ENCODE data around the gene ITGA1.

ITGA1 gene

GRCh38 chr5:53008751-53009150 lies 221.0 kb downstream of the ITGA1 start:
- no peak overlapping the region for H3K4me3 ChIP-seq (replicated peaks; ENCODE audit: low read depth, low read length)
- no peak for TF ChIP-seq CTCF (IDR thresholded peaks at IDR 0.05; ENCODE audit: low read length, missing control alignments)
- DNase-seq (ENCODE audit: low read depth) = no peak
